A549 (cell line): ENCODE measurements around the gene CDC14B.

Source experiments
- BHLHE40 ChIP-seq: IDR thresholded peaks from 2 replicates; pipeline ENCODE4 v1.6.1; 2012; ENCODE audit warnings: low read depth, low read length, inconsistent platforms
- EP300 ChIP-seq, 2 experiments: fragments of >200 bp; sonication (Bioruptor Twin); formaldehyde crosslinking; IDR thresholded peaks; 2 replicates in 1 of 2; 3 replicates in 1 of 2; pipeline ENCODE4 v1.6.1; 2016 to 2017
- ESRRA ChIP-seq: fragments of 150-350 bp; IDR thresholded peaks from 2 replicates; pipeline ENCODE4 v1.6.1; 2014; ENCODE audit warnings: mild to moderate bottlenecking, low read length, borderline replicate concordance
- MAFK ChIP-seq: fragments of 450-650 bp; IDR thresholded peaks from 2 replicates; pipeline ENCODE4 v1.6.1; 2014; ENCODE audit not compliant: partially characterized antibody
- POLR2A ChIP-seq: IDR thresholded peaks from 2 replicates; pipeline ENCODE4 v1.6.1; 2012; ENCODE audit warnings: mild to moderate bottlenecking, low read length
- ZNF302 ChIP-seq: fragments of 250-450 bp; sonication (Bioruptor Pico); IDR thresholded peaks from 2 replicates; pipeline ENCODE4 v1.9.0; 2021; ENCODE audit warnings: inconsistent platforms, mild to moderate bottlenecking, moderate library complexity
- TF ChIP-seq, protein P1 (sequence below): fragments of >200 bp; sonication (Bioruptor Twin); formaldehyde crosslinking; IDR thresholded peaks from 3 replicates; pipeline ENCODE4 v1.5.1; 2016

DNA sequence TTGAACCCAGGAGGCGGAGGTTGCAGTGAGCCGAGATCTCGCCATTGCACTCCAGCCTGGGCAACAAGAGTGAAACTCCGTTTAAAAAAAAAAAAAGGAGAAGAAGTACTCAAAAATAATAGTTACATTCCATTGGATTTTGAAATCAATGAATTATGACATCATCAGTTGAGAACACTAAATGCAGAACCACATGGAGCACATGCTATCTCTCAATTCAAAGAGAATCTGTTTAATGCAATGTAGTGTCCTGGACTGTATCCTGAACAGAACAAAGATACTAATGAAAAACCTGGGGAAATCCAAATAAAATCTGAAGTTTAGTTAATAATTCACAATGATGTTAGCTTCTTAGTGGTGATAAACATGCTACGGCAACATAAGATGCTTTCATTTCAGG lies 20.3 kb downstream of the CDC14B start:
- TF ChIP-seq POLR2A = no peak
- TF ChIP-seq, protein P1, sequence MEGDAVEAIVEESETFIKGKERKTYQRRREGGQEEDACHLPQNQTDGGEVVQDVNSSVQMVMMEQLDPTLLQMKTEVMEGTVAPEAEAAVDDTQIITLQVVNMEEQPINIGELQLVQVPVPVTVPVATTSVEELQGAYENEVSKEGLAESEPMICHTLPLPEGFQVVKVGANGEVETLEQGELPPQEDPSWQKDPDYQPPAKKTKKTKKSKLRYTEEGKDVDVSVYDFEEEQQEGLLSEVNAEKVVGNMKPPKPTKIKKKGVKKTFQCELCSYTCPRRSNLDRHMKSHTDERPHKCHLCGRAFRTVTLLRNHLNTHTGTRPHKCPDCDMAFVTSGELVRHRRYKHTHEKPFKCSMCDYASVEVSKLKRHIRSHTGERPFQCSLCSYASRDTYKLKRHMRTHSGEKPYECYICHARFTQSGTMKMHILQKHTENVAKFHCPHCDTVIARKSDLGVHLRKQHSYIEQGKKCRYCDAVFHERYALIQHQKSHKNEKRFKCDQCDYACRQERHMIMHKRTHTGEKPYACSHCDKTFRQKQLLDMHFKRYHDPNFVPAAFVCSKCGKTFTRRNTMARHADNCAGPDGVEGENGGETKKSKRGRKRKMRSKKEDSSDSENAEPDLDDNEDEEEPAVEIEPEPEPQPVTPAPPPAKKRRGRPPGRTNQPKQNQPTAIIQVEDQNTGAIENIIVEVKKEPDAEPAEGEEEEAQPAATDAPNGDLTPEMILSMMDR = no peak
- no peak for TF ChIP-seq EP300 (IDR thresholded peaks at IDR 0.05)
- no peak for TF ChIP-seq ESRRA
- TF ChIP-seq BHLHE40 = no peak
- TF ChIP-seq ZNF302 = no peak
- no peak for TF ChIP-seq MAFK
